ENCODE data around the gene LHX3.

Gene LHX3

GRCh38 chr9:136187197-136187596, 17.7 kb downstream of the LHX3 start:
- TF ChIP-seq TEAD4 (IDR thresholded peaks at IDR 0.05) (no peak), EP300 (IDR thresholded peaks at IDR 0.05; ENCODE audit: borderline replicate concordance) (no peak), TAF1 (IDR thresholded peaks at IDR 0.05; ENCODE audit: low read depth) (no peak), REST (IDR thresholded peaks at IDR 0.05; ENCODE audit: low read depth) (no peak), EGR1 (IDR thresholded peaks at IDR 0.05) (no peak), CEBPB (IDR thresholded peaks at IDR 0.05) (no peak), TCF12 (IDR thresholded peaks at IDR 0.05; ENCODE audit: low read depth) (no peak), CREB1 (IDR thresholded peaks at IDR 0.05; ENCODE audit: low read depth) (no peak)
- TF ChIP-seq, protein P1, sequence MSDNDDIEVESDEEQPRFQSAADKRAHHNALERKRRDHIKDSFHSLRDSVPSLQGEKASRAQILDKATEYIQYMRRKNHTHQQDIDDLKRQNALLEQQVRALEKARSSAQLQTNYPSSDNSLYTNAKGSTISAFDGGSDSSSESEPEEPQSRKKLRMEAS (IDR thresholded peaks at IDR 0.05): no peak

DNA sequence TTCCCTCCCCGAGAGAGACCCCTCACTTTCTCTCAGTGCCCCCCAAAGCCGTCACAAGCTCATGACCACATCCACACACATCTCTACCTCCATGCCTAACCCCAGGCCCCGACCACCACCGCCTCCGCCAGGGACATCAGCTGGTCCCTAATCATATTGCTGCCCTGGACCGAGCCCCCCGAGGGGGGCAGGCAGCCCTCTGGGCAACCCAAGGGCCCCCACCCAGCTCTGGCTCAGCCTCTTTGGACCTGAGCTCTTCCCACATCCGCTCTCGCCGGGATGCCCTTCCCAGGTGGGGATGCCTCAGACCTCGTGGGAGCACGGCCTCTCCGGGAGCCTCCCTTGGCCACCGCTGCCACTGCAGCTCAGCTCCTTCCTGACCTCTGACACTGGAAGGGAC, 18.5 kb downstream of the LHX3 start:
- TF ChIP-seq ZBTB7A (IDR thresholded peaks at IDR 0.05; ENCODE audit: low read depth): no peak
- TF ChIP-seq YY1 (IDR thresholded peaks at IDR 0.05; ENCODE audit: low read depth): no peak
- no peak for TF ChIP-seq TCF12 (IDR thresholded peaks at IDR 0.05; ENCODE audit: low read depth)
- TF ChIP-seq USF1 (IDR thresholded peaks at IDR 0.05): no peak
- TF ChIP-seq FOXM1 (IDR thresholded peaks at IDR 0.05; ENCODE audit: borderline replicate concordance, low read depth): no peak
- TF ChIP-seq, protein P1 (IDR thresholded peaks at IDR 0.05): no peak
- TF ChIP-seq CREB1 (IDR thresholded peaks at IDR 0.05; ENCODE audit: low read depth): no peak
- TF ChIP-seq NFIC (IDR thresholded peaks at IDR 0.05): no peak
- TF ChIP-seq CEBPB (IDR thresholded peaks at IDR 0.05): no peak
- TF ChIP-seq RAD21 (IDR thresholded peaks at IDR 0.05; ENCODE audit: low read depth): no peak
- TF ChIP-seq REST (IDR thresholded peaks at IDR 0.05; ENCODE audit: low read depth): no peak
- TF ChIP-seq TAF1 (IDR thresholded peaks at IDR 0.05; ENCODE audit: low read depth): no peak
- no peak for TF ChIP-seq TEAD4 (IDR thresholded peaks at IDR 0.05)
- TF ChIP-seq EP300 (IDR thresholded peaks at IDR 0.05; ENCODE audit: borderline replicate concordance): no peak
- no peak for TF ChIP-seq EGR1 (IDR thresholded peaks at IDR 0.05)

GRCh38 chr9:136185596-136186366, 19.1 kb downstream of the LHX3 start:
- TF ChIP-seq TCF12 (IDR thresholded peaks at IDR 0.05; ENCODE audit: low read depth) (no peak), EGR1 (IDR thresholded peaks at IDR 0.05) (no peak), TAF1 (IDR thresholded peaks at IDR 0.05; ENCODE audit: low read depth) (no peak), REST (IDR thresholded peaks at IDR 0.05; ENCODE audit: low read depth) (no peak), YY1 (IDR thresholded peaks at IDR 0.05; ENCODE audit: low read depth) (no peak), USF1 (IDR thresholded peaks at IDR 0.05) (no peak), EP300 (IDR thresholded peaks at IDR 0.05; ENCODE audit: borderline replicate concordance) (no peak), FOXM1 (IDR thresholded peaks at IDR 0.05; ENCODE audit: borderline replicate concordance, low read depth) (no peak), TEAD4 (IDR thresholded peaks at IDR 0.05) (no peak), RAD21 (IDR thresholded peaks at IDR 0.05; ENCODE audit: low read depth) (no peak), NFIC (IDR thresholded peaks at IDR 0.05) (no peak), ZBTB7A (IDR thresholded peaks at IDR 0.05; ENCODE audit: low read depth) (no peak), CREB1 (IDR thresholded peaks at IDR 0.05; ENCODE audit: low read depth) (no peak), CEBPB (IDR thresholded peaks at IDR 0.05) (no peak)
- TF ChIP-seq, protein P1 (IDR thresholded peaks at IDR 0.05): no peak

DNA sequence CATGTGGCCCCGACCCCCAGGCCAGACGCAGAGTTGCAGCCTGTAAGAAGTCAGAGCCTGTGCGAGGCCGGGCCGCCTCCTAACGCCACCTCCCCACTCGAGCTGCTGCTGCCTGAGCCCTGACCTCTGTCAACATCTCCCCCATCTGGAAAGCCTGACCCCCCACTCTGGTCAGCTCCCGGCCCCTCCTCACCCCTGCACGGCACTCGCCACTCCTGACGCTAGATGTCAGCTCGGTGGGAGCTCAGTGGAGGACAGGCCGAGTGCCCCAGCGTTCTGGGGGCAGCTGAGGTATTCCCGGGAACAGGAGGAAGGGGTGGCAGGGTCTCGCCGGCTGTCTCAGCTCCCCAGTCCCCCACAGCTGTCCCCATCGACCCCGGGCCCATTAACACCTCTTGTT, 19.9 kb downstream of the LHX3 start:
- TF ChIP-seq RAD21 (IDR thresholded peaks at IDR 0.05; ENCODE audit: low read depth): no peak
- no peak for TF ChIP-seq CEBPB (IDR thresholded peaks at IDR 0.05)
- TF ChIP-seq EGR1 (IDR thresholded peaks at IDR 0.05): no peak
- TF ChIP-seq TCF12 (IDR thresholded peaks at IDR 0.05; ENCODE audit: low read depth): no peak
- no peak for TF ChIP-seq NFIC (IDR thresholded peaks at IDR 0.05)
- no peak for TF ChIP-seq REST (IDR thresholded peaks at IDR 0.05; ENCODE audit: low read depth)
- no peak for TF ChIP-seq USF1 (IDR thresholded peaks at IDR 0.05)
- TF ChIP-seq TEAD4 (IDR thresholded peaks at IDR 0.05): no peak
- TF ChIP-seq, protein P1 (IDR thresholded peaks at IDR 0.05): no peak
- no peak for TF ChIP-seq CREB1 (IDR thresholded peaks at IDR 0.05; ENCODE audit: low read depth)
- no peak for TF ChIP-seq TAF1 (IDR thresholded peaks at IDR 0.05; ENCODE audit: low read depth)
- no peak for TF ChIP-seq YY1 (IDR thresholded peaks at IDR 0.05; ENCODE audit: low read depth)

Data from Ishikawa (cell line).